Measurements from ENCODE around the gene STARD13. TPM values are rescaled to one million over a fixed set of nuclear protein-coding genes. Genes with fewer than 3 reads are reported as not detected.
A peak's percentile ranks its signal among the peaks of the same experiment; 100 is the strongest.

Gene STARD13
- total RNA-seq, 1 experiment from 2014 or later: 9.1 TPM

DNA sequence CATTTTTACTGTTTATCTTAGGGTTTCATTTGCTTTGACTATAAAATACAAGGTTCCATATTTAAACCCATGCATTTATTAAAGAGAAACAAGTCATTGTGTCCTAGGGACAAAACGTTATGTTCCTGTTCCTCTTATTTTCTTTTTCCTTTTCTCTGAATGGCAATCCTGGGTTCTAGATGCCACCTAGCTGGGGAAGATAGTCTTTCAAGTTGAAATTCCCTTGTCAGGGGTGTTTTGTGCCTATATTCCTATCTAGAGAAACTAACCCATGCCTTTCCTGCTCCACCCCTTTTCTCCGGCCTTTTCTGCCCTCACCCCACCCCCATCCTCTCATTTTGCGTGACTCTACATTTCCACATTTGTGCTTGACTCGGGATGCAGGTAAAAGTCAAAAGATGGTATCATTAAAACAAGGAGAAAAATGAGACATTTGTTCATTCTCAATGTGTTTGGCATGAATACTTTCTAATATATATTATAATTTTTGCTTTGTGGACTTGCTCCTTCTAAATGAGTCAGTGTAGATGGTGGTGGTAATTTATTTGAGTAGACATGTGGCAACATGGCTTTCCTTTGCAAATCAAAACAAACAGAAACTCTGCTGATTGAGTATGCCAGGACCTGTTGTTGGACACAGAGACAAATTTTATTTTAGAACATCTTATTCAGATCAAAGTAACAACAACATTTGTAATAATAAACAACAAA lies 26.8 kb upstream of the STARD13 start:
- intact Hi-C loops (cut with micrococcal nuclease; ENCODE audit: unreplicated experiment): loop anchor here (1.0 kb wide), 1 partner anchor 84 kb away; no protein-coding TSS in a partner anchor
- TF ChIP-seq, protein P1, sequence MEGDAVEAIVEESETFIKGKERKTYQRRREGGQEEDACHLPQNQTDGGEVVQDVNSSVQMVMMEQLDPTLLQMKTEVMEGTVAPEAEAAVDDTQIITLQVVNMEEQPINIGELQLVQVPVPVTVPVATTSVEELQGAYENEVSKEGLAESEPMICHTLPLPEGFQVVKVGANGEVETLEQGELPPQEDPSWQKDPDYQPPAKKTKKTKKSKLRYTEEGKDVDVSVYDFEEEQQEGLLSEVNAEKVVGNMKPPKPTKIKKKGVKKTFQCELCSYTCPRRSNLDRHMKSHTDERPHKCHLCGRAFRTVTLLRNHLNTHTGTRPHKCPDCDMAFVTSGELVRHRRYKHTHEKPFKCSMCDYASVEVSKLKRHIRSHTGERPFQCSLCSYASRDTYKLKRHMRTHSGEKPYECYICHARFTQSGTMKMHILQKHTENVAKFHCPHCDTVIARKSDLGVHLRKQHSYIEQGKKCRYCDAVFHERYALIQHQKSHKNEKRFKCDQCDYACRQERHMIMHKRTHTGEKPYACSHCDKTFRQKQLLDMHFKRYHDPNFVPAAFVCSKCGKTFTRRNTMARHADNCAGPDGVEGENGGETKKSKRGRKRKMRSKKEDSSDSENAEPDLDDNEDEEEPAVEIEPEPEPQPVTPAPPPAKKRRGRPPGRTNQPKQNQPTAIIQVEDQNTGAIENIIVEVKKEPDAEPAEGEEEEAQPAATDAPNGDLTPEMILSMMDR (IDR thresholded peaks at IDR 0.05; ENCODE audit: insufficient read depth in 1 of 2, low read depth in 1 of 2, low read length in 1 of 2, severe bottlenecking in 1 of 2, unreplicated experiment in 1 of 2): peak; percentile 21 to 44
- no peaks in the 10 kb centered on the region for H3K36me3 ChIP-seq (ENCODE audit: control insufficient read depth, insufficient read depth, low read length)
- no peak overlapping the region for H3K27ac Mint-ChIP-seq (ENCODE audit: unreplicated experiment)
- DNase-seq: peak in 1 of 2 experiments; percentile 31
- H3K27me3 Mint-ChIP-seq (ENCODE audit: insufficient read depth, unreplicated experiment): no peaks in the 10 kb centered on the region
- H3K4me1 Mint-ChIP-seq (ENCODE audit: low read depth, unreplicated experiment): no peaks in the 10 kb centered on the region
- POLR2A ChIA-PET: no interaction called here
- H3K36me3 Mint-ChIP-seq (ENCODE audit: insufficient read depth, unreplicated experiment): no peaks in the 10 kb centered on the region
- no peak overlapping the region for H3K4me3 Mint-ChIP-seq (ENCODE audit: unreplicated experiment)
- no peaks in the 10 kb centered on the region for H3K4me1 ChIP-seq
- BruUV-seq (replicated peaks): no TSS peak
- no peaks in the 10 kb centered on the region for H3K27me3 ChIP-seq (replicated peaks; ENCODE audit: control insufficient read depth, insufficient read depth, low read length)
- CTCF ChIA-PET: no interaction called here
- no peak overlapping the region for H3K4me3 ChIP-seq (ENCODE audit: low read depth, low read length)
- H3K9me3 Mint-ChIP-seq (ENCODE audit: unreplicated experiment): peaks cover 4% of the 10 kb centered on the region
- no peaks in the 10 kb centered on the region for H3K9me3 ChIP-seq

DNA sequence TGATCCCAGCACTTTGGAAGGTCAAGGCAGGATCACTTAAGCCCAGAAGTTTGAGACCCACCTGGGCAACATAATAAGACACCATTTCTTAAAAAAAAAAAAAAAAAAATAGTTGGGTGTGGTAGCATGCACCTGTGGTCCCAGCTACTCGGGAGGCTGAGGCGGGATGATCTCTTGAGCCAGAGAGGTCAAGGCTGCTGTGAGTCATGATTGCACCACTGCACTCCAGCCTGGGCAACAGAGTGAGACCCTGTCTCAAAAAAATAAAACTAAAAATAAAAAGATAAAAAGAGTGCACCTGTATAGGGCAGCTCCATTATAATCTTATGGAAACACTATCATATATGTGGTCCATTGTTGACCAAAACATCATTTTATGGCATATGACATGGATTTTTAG lies 25.5 kb upstream of the STARD13 start:
- no peak for DNase-seq
- no peaks in the 10 kb centered on the region for H3K36me3 Mint-ChIP-seq (ENCODE audit: insufficient read depth, unreplicated experiment)
- no peaks in the 10 kb centered on the region for H3K36me3 ChIP-seq (ENCODE audit: control insufficient read depth, insufficient read depth, low read length)
- H3K9me3 ChIP-seq: peaks cover under 1% of the 10 kb centered on the region; the same call in 1 of the 2 replicates
- ChIA-PET CTCF (no interaction called here), POLR2A (no interaction called here)
- H3K9me3 Mint-ChIP-seq (ENCODE audit: unreplicated experiment): no peaks in the 10 kb centered on the region
- H3K27me3 Mint-ChIP-seq (ENCODE audit: insufficient read depth, unreplicated experiment): no peaks in the 10 kb centered on the region
- H3K4me3 ChIP-seq (ENCODE audit: low read depth, low read length): no peak overlapping the region
- H3K4me3 Mint-ChIP-seq (ENCODE audit: unreplicated experiment): no peak overlapping the region
- H3K4me1 Mint-ChIP-seq (ENCODE audit: low read depth, unreplicated experiment): no peaks in the 10 kb centered on the region
- no peaks in the 10 kb centered on the region for H3K27me3 ChIP-seq (replicated peaks; ENCODE audit: control insufficient read depth, insufficient read depth, low read length)
- intact Hi-C loops (cut with micrococcal nuclease; ENCODE audit: unreplicated experiment): no loop called here
- TF ChIP-seq, protein P1 (IDR thresholded peaks at IDR 0.05; ENCODE audit: insufficient read depth in 1 of 2, low read depth in 1 of 2, low read length in 1 of 2, severe bottlenecking in 1 of 2, unreplicated experiment in 1 of 2): no peak
- H3K4me1 ChIP-seq: no peaks in the 10 kb centered on the region
- H3K27ac Mint-ChIP-seq (ENCODE audit: unreplicated experiment): no peak overlapping the region
- BruUV-seq (replicated peaks): no TSS peak

DNA sequence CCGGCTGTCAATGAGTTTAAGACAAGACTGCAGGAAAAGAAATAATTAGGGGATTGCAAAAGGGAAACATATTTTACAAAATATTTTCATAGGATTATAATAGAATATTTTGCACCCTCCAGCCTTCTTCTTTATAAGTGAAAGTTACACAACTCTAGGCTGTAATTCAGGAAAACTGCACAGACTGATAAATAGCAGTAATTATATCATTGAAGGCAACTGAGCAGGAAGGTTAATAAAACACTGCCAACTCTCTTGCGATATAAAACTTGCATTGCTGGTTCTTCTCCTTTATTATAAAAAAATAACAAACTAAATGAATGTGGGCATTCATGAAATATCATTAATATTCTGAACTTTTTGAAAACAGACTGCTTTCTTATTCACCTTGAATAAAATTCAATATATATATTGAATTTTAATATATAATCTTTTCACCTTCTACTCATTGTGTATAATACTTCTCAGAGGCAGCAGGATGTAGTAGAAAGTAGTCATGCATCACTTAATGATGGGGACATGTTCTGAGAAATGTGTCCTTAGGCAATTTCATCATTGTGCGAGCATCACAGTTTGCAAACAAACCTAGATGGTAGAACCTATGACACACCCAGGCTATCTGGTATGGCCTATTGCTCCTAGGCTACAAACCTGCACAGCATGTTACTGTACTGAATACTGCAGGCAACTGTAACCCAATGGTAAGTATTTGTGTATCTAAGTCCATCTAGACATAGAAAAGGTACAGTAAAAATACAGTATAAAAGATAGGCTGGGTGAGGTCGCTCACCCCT lies 24.9 kb upstream of the STARD13 start:
- Mint-ChIP-seq H3K27me3 (ENCODE audit: insufficient read depth, unreplicated experiment) (no peaks in the 10 kb centered on the region), H3K9me3 (ENCODE audit: unreplicated experiment) (no peaks in the 10 kb centered on the region), H3K4me3 (ENCODE audit: unreplicated experiment) (no peak overlapping the region), H3K36me3 (ENCODE audit: insufficient read depth, unreplicated experiment) (no peaks in the 10 kb centered on the region), H3K4me1 (ENCODE audit: low read depth, unreplicated experiment) (no peaks in the 10 kb centered on the region), H3K27ac (ENCODE audit: unreplicated experiment) (no peak overlapping the region)
- TF ChIP-seq, protein P1 (IDR thresholded peaks at IDR 0.05; ENCODE audit: insufficient read depth in 1 of 2, low read depth in 1 of 2, low read length in 1 of 2, severe bottlenecking in 1 of 2, unreplicated experiment in 1 of 2): no peak
- Histone ChIP-seq H3K36me3 (ENCODE audit: control insufficient read depth, insufficient read depth, low read length) (no peaks in the 10 kb centered on the region), H3K9me3 (peaks cover 4% of the 10 kb centered on the region; the same call in 1 of the 2 replicates), H3K4me1 (no peaks in the 10 kb centered on the region), H3K27me3 (replicated peaks; ENCODE audit: control insufficient read depth, insufficient read depth, low read length) (no peaks in the 10 kb centered on the region), H3K4me3 (ENCODE audit: low read depth, low read length) (no peak overlapping the region)
- intact Hi-C loops (cut with micrococcal nuclease; ENCODE audit: unreplicated experiment): no loop called here
- ChIA-PET CTCF (no interaction called here), POLR2A (no interaction called here)
- no TSS peak for BruUV-seq (replicated peaks)
- no peak for DNase-seq

All from Caco-2 (cell line).